Brain microvascular endothelial cell (primary cell): ENCODE measurements around the gene GDPD5.

Source experiments
- DNase-seq: peaks from one replicate; pipeline ENCODE4 v3.0.0-alpha.2; 2020
- H3K27ac ChIP-seq: fragments of 250-450 bp; sonication (Bioruptor Pico); 2 replicates; pipeline ENCODE4 v1.5.1; 2020; ENCODE audit warnings: mild to moderate bottlenecking, moderate library complexity
- H3K27me3 ChIP-seq: fragments of 250-450 bp; sonication (Bioruptor Pico); replicated peaks from 2 replicates; pipeline ENCODE4 v1.5.1; 2020; ENCODE audit warnings: mild to moderate bottlenecking
- H3K36me3 ChIP-seq: fragments of 250-450 bp; sonication (Bioruptor Pico); replicated peaks from 2 replicates; pipeline ENCODE4 v1.5.1; 2020; ENCODE audit warnings: mild to moderate bottlenecking
- H3K4me3 ChIP-seq: 2 replicates; pipeline ENCODE4 v1.5.1; 2011; ENCODE audit warnings: low read depth, mild to moderate bottlenecking, control low read depth, low read length, moderate library complexity
- CTCF ChIP-seq: IDR thresholded peaks from 2 replicates; pipeline ENCODE4 v1.5.1; 2011; ENCODE audit warnings: low read depth, mild to moderate bottlenecking, moderate library complexity, low read length, control low read depth, inconsistent platforms; ENCODE audit errors: missing control alignments
- in situ Hi-C: cut with HindIII; loops from 2 replicates; pipeline ENCODE4 v1.10.0; 2017; ENCODE audit warnings: low sequenced_read_pairs, low pct_ligation_motif_present

The GDPD5 gene

GRCh38 chr11:75435571-75435925 lies 90.2 kb downstream of the GDPD5 start:
- no peak overlapping the region for H3K27ac ChIP-seq
- in situ Hi-C loops = no loop called here
- TF ChIP-seq CTCF = no peak
- peaks cover 27% of the 10 kb centered on the region for H3K27me3 ChIP-seq
- no peak for DNase-seq
- no peak overlapping the region for H3K4me3 ChIP-seq
- H3K36me3 ChIP-seq = no peaks in the 10 kb centered on the region

GRCh38 chr11:75434886-75435570 lies 90.7 kb downstream of the GDPD5 start:
- DNase-seq = no peak
- in situ Hi-C loops = no loop called here
- peaks cover 30% of the 10 kb centered on the region for H3K27me3 ChIP-seq
- H3K27ac ChIP-seq = no peak overlapping the region
- no peaks in the 10 kb centered on the region for H3K36me3 ChIP-seq
- no peak for TF ChIP-seq CTCF
- no peak overlapping the region for H3K4me3 ChIP-seq

GRCh38 chr11:75434051-75434450 lies 91.7 kb downstream of the GDPD5 start:
- TF ChIP-seq CTCF = no peak
- no peaks in the 10 kb centered on the region for H3K36me3 ChIP-seq
- no peak overlapping the region for H3K4me3 ChIP-seq
- H3K27ac ChIP-seq = no peak overlapping the region
- in situ Hi-C loops = no loop called here
- no peak for DNase-seq
- peaks cover 30% of the 10 kb centered on the region for H3K27me3 ChIP-seq

- DNase-seq = no peak
- Histone ChIP-seq H3K27me3 (peaks cover 30% of the 10 kb centered on the region), H3K27ac (no peak overlapping the region), H3K36me3 (no peaks in the 10 kb centered on the region), H3K4me3 (no peak overlapping the region)
- TF ChIP-seq CTCF = no peak
- in situ Hi-C loops = no loop called here
Measured at GRCh38 chr11:75433443-75433842, 92.3 kb downstream of the GDPD5 start.

- no peak within 1 kb of the TSS for H3K27ac ChIP-seq
- H3K36me3 ChIP-seq = no peaks in the 10 kb centered on the region
- in situ Hi-C loops = no loop called here
- H3K4me3 ChIP-seq = no peak within 1 kb of the TSS
- no peak for DNase-seq
- peaks cover 30% of the 10 kb centered on the region for H3K27me3 ChIP-seq
- no peak for TF ChIP-seq CTCF
Measured at GRCh38 chr11:75432911-75433321, 92.8 kb downstream of the GDPD5 start, which contains the start of gene KLHL35. KLHL35 (minus strand) TSS chr11:75433203; CDS start chr11:75430629, 2,574 bp downstream.
